SK-N-SH (cell line): ENCODE data around the gene ANO2.

Source experiments
- CTCF ChIP-seq: fragments of 200-600 bp; sonication (generic); IDR thresholded peaks from 2 replicates; pipeline ENCODE4 v1.6.1; 2017; ENCODE audit warnings: antibody characterized with exemption, mild to moderate bottlenecking, moderate library complexity
- FOXM1 ChIP-seq: IDR thresholded peaks from 2 replicates; pipeline ENCODE4 v1.4.0; 2012; ENCODE audit warnings: low read depth, mild to moderate bottlenecking
- GABPA ChIP-seq: IDR thresholded peaks from 2 replicates; pipeline ENCODE4 v1.4.0; 2012; ENCODE audit warnings: low read depth, mild to moderate bottlenecking
- JUND ChIP-seq: IDR thresholded peaks from 2 replicates; pipeline ENCODE4 v1.4.0; 2012
- MXI1 ChIP-seq: IDR thresholded peaks from 2 replicates; pipeline ENCODE4 v1.6.1; 2012; ENCODE audit warnings: mild to moderate bottlenecking, low read depth, low read length, improper control_type of control experiment
- POLR2AphosphoS5 ChIP-seq: IDR thresholded peaks from 2 replicates; pipeline ENCODE4 v1.6.1; 2012; ENCODE audit warnings: low read depth, low read length
- RCOR1 ChIP-seq: fragments of 150-350 bp; IDR thresholded peaks from 2 replicates; pipeline ENCODE4 v1.6.1; 2017; ENCODE audit warnings: antibody characterized with exemption, low read length
- RFX5 ChIP-seq: IDR thresholded peaks from 2 replicates; pipeline ENCODE4 v1.6.1; 2012; ENCODE audit warnings: mild to moderate bottlenecking, improper control_type of control experiment, low read length
- SIN3A ChIP-seq: IDR thresholded peaks from 2 replicates; pipeline ENCODE4 v1.6.1; 2012; ENCODE audit warnings: low read depth, mild to moderate bottlenecking, low read length, moderate library complexity, borderline replicate concordance
- TAF1 ChIP-seq: IDR thresholded peaks from 2 replicates; pipeline ENCODE4 v1.6.1; 2012; ENCODE audit warnings: low read depth, mild to moderate bottlenecking, low read length, moderate library complexity, borderline replicate concordance
- TCF12 ChIP-seq: IDR thresholded peaks from 2 replicates; pipeline ENCODE4 v1.4.0; 2012
- USF2 ChIP-seq: fragments of 150-350 bp; IDR thresholded peaks from 2 replicates; pipeline ENCODE4 v1.6.1; 2017; ENCODE audit warnings: antibody characterized with exemption, low read length, low read depth, borderline replicate concordance
- ZBTB33 ChIP-seq: IDR thresholded peaks from 2 replicates; pipeline ENCODE4 v1.4.0; 2012; ENCODE audit warnings: low read depth, borderline replicate concordance

- TF ChIP-seq CTCF (no peak), MXI1 (no peak), POLR2AphosphoS5 (no peak), GABPA (no peak), FOXM1 (no peak), TAF1 (no peak), TCF12 (no peak), ZBTB33 (no peak), RCOR1 (no peak), RFX5 (no peak), JUND (no peak), USF2 (no peak), SIN3A (no peak)
Observed at GRCh38 chr12:5592310-5592709, 352.7 kb downstream of the ANO2 start.
